GM18507 (cell line): ENCODE results near the gene PTGFRN.
A peak's percentile ranks its signal among the peaks of the same experiment; 100 is the strongest.

Experiments
- DNase-seq: peaks from one replicate; pipeline ENCODE4 v3.0.0; 2011; ENCODE audit warnings: low read depth; ENCODE audit not compliant: insufficient read length; ENCODE audit errors: extremely low spot score
- FAIRE-seq: peaks from 2 replicates; lab custom pipeline; 2011; peaks lifted over from hg19 to GRCh38; lab: Jason Lieb, UNC

PTGFRN gene

DNA sequence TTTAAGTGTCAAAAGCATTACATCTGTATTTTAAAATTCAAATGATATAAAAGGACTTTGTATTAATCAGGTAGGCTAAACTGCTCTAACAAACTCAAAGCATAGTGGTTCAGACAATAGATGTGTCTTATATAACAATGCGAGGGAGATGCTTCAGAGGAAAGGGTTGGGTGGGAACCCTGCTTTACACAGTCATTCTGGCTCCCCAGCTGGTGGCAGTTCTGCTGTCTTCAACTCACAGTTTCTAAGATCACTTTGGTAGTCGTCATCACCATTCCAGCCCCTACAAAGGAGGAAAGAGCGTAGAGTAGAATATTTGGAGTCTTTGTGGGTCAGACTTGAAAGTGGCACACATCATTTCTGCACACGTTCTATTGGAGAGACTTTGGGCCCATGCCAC, 4.2 kb downstream of the PTGFRN start:
- FAIRE-seq (no peak), DNase-seq (no peak)

DNA sequence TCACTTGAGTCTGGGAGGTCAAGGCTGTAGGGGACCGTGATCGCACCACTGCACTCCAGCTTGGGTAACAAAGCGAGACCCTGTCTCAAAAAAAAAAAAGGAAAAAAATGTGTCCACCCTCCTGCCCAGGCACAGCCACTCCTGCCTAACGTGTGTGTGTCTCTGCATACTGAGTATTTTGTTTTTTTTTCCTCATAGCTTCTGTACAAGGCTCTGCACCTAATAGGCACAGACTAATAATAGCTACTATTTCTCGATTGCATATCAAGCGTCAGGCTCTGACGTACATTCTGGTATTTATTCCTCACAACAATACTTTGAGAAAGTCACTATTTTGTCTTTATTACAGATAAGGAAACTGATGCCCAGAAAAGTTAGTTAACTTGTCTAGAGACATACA, 5.0 kb downstream of the PTGFRN start:
- DNase-seq = no peak
- FAIRE-seq = no peak

DNA sequence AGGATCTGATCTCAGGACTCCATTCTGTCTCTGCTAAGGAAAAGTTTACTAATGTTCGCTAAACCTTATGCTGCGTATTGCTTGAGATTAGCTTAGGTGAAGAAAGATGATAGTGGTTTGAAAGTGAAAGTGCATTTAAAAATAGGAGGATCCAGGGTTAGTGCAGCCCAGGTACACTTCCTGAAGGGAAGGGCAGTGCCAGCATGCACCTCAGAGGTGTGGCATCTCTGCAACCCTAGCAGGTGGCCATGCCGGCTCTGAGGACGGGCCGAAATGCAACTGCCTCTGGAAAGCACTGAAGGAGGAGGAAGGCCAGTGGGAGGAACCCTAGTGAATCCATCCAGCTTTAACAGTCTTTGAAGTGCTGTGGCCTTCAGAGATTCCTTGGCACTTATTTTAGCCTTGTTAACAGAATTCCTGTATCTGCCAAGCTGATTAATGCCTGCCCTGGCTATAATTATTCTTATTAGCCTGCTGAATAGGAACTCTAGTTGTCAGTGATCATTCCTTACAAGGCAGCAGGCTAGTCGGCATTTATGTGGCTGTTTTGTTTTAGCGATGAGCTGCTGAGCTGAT, 5.5 kb downstream of the PTGFRN start:
- FAIRE-seq (no peak), DNase-seq (no peak)

DNA sequence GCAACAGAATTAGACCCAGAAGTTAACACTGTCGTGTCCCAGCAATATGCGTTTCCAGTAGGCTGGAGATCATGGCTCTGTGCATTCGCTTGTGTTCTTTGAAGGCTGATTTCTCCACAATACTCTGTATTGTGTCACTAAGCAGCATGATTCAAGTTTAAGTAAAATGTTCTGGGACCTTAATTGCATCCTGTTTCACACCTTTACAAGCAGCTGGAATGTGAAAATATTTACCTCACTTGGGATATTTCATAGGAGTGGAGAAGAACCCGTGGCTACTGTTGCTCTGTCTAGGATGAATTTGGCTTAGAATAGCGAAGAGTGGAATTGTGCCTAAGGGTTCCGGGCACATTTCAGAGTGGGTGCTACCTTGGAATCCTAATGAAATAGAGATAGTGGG, 6.3 kb downstream of the PTGFRN start:
- FAIRE-seq (no peak), DNase-seq (no peak)

DNA sequence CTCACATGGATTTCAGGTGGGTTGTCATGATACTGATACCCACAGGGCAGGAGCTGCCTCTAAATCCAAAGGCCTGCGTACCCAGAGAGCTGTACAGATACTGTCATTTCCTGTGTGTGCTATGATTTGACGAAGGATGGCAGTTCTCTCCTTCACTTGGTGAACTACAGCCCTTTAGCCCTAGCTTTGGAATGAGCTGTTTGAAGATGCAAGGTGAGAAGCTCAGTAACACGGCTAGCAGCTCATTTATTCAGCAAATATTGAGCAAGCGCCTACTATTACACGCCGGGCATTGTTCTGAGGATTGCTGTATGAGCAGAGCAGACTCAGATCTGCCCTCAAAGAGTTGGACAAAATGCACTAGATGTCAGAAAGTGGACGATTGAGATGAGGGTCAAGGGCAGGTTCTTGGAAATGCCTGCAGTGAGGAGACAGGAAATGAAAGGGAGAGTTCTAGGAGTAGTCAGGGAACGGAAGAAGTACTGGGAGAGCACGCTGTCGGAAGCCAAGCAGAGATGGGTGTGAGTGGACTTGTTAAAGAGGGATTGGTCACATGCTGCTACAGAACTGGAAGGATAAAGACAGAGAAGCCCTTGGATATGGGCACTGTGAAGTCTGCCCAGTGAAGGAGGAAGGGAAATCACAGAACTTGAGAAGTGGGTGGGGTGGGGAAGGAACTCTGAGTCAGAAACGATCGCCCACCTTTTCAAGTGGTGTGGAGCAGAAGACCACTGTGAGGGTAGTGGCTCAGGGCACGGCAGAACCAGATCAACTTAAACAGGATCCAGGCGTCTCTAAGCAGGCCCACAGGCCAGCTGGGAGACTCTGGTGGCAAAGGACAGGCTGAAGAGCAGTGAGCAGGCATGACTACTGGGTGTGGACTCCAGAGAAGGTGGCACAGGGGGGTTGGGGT, 7.1 kb downstream of the PTGFRN start:
- DNase-seq (no peak), FAIRE-seq (no peak)

DNA sequence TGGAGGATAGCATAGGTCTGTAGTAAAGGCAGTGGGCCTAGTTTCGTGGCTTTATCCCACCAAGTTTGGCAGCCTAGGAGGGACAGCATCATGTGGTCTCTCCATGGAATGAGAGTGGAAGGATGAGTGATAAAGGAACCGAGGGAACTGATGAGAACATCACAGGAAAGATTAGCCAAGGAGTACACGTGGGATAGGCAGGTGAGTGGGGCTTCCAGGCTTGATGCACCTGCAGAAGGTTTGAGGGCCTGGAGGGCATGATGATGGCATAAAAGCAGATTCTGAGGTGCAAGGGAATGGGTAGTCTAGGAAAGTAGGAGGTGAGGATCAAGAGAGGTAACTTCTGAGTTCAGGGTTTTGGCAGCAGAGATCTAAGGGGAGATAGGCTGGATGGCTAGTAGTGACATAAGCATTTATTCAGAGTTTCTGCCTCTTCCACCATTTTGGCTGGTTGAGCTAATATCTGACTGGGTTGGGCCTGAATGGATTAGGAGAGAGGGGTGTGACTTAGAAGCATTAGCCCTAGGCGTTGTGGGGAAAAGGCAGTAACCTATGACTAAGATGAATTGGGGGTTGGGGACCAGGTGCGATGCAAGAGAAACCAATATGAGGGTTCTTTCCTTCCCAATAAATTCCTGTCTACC, 9.1 kb downstream of the PTGFRN start:
- FAIRE-seq (no peak), DNase-seq (no peak)

DNA sequence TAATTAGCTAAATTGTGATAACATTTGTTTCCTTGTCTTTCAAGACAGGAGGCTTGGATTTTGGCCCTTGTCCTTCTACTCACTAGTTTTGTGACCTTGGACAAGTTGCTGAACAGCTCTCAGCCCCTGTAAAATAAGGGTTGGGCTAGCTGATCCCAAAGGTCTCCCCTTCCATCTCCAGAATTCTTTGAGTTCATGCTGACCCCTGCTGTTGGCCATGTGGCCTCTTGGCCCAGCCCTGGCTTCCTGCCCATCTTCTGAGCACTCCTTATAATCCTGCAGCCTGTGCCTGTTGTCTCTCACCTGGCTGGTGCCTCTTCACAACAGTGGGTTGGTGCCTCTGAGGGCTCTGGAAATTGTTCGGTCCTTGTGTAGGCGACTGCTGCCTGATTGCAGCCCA, 10.1 kb downstream of the PTGFRN start:
- FAIRE-seq = no peak

DNA sequence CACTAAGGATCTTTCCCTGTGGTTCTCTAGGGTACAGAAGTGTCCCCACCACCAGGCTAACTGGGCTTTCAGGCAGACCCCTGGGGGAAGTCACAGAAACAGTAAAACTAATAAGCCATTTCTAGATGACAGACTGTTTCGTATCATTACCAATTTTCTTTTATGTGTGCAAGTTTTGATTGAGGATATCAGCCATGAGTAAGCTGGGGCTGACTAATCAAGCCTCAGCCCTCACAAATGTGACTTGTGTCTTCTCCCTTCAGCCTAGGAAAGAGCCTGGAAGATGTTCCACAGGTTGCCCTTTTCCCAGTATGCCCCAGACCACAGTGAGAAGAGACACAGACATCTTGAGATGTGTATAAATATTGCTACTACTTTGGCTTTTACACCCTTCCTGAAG, 10.5 kb downstream of the PTGFRN start:
- DNase-seq = no peak
- FAIRE-seq = no peak

More for the DNA sequence above, 10.1 kb downstream of the PTGFRN start:
- DNase-seq = no peak

DNA sequence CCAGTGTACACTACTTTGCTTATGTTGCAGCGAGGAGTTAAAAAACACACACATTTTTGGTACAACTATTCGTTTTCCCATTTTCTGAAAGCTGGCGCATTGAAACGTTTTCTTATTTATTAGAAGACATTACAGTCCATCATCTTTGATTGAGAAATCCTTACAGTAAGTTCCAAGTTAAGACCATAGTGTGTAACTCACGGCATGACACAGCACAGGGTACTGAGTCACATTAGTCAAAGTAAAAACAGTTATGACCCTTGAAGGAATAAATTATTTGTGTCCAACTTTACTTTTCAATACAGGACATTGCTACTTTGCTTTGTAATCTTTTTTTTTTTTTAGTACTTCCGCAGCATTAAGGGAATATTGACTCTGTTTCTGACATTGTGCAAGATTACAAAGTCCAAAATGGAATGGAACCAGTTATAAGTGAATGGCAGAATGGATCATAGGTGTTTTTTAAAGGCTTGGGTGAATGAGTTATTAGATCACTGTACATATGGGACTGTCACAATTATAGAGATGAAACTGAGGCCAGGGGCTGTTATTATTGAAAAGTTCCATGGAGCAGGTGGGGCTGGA, 11.7 kb downstream of the PTGFRN start:
- FAIRE-seq = no peak

DNA sequence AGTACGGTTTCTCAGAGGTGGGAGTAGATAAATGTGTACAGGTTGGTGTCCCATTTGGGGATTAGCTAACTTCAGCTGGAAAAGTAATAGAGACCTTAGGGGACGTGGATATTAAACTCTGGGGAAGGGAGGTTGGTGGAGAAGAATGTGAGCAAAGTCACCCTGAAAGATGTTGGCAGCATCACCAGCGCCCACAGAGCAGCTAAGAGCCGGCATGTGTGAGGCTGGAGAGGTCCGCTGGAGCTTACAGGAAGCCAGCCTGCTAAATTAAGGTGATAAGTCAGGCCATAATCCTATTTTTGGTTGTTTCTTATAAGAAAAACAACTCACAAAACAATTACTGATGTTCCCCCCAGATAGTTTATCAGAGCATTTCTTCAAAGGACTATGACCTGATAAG, 12.2 kb downstream of the PTGFRN start:
- no peak for FAIRE-seq

More for the DNA sequence above, 11.7 kb downstream of the PTGFRN start:
- no peak for DNase-seq

DNA sequence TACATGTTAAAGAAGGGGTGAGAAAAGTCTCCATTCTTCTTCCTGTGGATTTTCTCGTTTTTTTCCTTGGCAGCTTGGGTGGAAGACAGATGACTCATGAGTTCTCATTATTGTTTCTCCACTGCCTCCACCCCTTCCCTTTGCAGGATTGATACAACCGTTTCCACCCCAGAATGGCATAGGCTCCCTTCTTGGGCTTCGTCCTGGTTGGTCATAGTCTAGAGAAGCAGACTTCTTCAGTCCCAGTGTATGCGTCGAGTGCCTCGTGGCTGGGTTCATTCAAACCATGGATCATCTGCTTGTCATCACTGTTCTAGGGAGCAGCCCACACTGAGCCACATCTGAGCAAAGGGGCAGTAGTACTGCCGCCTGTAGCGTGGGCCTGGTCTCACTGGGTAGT, 13.7 kb downstream of the PTGFRN start:
- FAIRE-seq = no peak
- DNase-seq = no peak

More for the DNA sequence above, 12.2 kb downstream of the PTGFRN start:
- DNase-seq = no peak

DNA sequence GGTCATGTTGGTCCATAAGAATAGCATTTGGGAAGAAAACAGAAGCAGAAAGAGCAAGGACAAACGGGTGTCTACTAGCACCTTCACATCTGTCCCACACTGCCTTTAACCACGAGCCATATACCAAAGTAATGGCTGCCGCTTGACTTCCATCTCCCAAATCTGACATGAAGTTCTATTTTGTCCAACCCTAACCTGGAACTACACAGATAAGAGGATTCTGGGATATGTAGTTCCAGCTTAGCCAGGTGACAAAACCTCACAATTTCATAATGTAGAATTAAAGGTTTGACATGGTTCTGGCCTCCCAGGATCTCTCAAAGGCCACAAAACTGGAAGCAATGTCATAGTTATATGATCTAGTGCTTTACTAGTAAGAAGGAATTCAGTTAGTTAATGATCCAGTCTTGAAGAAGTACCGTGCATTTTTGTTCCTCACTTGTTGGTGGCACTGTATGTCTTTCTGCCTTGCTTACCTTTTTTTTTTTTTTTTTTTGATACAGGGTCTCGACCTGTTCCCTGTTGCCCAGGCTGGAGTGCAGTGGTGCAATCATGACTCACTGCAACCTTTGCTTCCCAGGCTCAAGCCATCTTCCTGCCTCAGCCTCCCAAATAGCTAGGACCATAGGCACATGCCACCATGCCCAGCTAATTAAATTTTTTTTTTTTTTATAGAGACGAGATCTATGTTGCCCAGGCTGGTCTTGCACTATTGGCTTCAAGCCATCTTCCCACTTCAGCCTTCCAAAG, 17.5 kb downstream of the PTGFRN start:
- DNase-seq (no peak), FAIRE-seq (no peak)

DNA sequence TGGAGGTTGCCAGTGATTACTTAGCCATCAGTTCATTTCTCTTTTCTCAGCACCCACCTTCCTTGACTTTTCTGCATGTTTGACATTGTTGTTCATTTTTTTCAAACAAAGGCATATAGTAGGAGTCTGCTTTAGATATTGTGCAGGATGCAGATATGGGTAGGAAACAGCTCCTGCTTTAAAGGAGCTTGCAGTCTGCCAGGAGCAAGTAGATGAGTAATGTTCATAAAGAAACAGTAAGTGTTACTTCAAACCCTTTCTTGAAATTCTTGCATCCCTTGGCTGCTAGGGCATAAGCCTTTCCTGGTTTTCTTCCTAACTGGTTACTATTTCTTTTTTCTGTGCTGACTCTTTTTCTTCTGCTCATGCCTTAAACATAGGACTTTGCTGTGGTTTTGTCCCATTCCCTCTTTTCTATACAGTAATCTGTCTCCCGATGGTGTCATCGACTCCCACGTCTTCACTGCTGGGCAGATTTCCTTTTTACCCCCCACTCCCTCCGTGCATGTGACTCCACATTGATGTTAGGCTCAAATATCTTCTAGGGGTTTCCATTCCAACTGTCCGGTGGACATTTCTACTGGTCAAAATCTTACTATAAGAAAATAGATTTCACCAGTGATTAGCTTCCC, 20.4 kb downstream of the PTGFRN start:
- no peak for DNase-seq
- no peak for FAIRE-seq

DNA sequence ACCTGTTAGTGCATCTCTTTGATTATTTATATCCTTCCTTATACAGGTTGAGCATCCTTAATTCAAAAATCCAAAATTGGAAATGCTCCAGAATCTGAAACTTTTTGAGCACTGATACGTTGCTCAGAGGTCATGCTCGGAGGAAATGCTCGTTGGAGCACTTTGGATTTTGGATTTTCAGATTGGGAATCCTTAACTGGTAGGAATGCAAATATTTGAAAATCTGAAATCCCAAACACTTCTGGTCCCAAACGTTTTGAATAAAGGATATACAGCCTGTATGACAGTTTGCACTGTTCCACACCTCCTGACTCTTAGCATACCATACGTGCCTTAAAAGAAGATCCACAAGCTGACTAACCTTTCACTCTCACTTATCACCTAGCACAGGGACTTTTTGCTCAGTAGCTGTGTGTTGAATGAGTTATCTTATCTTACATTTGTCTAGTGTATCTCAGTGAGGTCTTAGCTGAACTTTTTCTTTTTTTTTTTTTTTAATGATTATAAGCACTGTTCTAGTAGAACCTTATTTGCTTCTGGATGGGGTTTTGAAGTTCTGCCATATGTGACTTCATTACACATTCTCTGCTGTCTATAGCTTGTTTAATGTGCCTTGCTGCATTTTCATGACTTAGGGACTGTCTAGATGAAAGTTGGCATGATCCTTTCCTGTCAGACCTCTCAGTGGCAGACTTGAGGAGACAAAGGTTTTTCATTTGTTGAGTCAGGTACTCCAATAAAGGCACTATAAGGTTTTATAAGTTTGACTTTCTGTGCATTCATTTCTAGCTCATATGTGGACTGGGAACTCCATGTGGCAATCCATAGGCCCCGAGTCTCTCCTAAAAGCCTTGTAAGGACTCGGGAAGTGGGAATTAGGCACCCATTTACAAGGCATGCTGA, 21.6 kb downstream of the PTGFRN start:
- DNase-seq = no peak
- FAIRE-seq = no peak

DNA sequence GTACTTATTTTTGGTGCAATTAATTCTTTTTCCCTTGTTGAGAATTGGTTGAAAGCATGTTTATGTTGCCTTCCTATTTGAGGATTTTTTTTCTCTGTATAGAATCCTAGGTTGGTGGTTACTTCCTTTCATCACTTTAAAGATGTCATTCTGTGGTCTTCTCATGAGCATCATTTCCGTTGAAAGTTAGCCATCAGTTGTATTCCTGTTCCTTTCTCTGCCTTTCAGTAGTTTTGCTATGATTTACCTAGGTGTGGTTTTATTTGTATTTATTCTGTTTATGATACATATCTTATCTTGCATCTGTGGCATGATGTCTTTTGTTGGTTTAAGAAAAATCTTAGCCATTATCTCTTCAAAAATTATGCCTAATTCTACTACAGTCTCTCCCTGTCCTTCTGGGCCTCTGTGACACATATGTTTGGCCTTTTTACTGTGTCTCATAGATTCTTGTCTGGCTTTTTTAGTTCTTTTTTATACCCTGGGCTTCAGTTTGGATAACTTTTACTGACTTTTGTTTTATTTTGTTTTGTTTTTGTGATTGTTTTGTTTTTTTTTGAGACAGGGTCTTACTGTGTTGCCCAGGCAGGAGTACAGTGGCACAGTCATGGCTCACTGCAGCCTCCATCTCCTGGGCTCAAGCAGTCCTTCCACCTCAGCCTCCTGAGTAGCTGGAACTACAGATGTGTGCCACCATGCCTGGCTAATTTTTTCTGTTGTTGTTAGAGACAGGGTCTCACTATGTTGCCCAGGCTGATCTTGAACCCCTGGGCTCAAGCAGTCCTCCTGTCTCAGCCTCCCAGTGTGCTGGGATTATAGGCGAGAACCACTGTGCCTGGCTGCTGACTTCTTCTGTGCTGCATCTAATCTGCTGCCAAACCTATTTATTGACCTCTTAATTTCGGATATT, 24.1 kb downstream of the PTGFRN start:
- DNase-seq = no peak

DNA sequence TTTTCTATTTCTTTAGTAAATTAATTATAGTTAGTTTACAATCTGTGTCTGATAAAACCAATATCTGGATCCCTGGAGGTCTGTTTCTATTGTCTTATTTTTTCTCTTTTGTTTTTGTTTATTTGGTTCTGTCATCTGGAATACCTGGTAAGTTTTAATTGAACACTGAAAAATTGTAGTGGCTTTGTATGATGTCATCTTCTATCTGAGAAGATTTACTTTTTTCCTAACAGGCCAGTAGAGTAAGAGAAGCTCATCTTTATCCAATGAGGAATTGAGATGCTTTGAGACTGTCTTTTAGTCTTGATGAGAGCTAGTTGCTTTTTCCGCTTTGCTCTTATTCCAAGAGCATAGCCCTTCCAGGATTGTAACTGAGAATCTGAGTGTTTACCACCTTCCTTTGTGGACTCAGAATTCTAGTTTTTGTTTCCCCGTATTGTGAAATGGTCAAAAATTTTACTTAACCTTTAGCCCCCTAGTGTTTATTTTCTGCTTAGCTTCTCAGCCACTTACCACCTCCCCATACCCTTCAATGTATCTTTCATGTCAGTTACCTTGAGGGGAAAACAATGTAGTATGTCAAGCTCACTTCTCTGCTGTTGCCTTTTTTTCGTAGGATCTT, 25.0 kb downstream of the PTGFRN start:
- FAIRE-seq (peak; percentile 51), DNase-seq (no peak)

More for the DNA sequence above, 24.1 kb downstream of the PTGFRN start:
- FAIRE-seq = peak; percentile 31

DNA sequence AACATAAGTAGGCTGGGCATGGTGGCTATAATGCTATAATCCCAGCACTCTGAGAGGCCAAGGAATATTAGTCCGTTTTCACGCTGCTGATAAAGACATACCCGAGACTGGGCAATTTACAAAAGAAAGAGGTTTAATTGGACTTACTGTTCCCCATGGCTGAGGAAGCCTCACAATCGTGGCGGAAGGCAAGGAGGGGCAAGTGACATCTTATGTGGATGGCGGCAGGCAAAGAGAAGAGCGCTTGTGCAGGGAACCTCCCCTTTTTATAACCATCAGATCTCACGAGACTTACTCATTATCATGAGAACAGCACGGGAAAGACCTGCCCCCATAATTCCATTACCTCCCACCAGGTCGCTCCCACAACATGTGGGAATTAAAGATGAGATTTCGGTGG, 28.5 kb downstream of the PTGFRN start:
- DNase-seq (no peak), FAIRE-seq (no peak)
